HepG2 (cell line): ENCODE results near the gene PHB1. TPM values are rescaled to one million over a fixed set of nuclear protein-coding genes. Genes with fewer than 3 reads are reported as not detected.

ENCODE experiments used
- polyA plus RNA-seq, 8 experiments: library from polyadenylated mRNA; depleted of rRNA in 3 of 8; stranded (reverse) in 7 of 8; unstranded in 1 of 8; fragments of >200 nt; fragmentation: Illumina TruSeq in 4 of 8; extraction: Trizol in 4 of 8; gene quantifications; 2 replicates each; pipeline versions ENCODE4 v1.2.1 to v1.2.3, GENCODE V29; 2011 to 2016; ENCODE audit warnings: low read depth in 4 of 8, missing spikeins in 1 of 8, mixed read lengths in 1 of 8; ENCODE audit not compliant: insufficient read depth in 1 of 8
- small RNA-seq, 3 experiments: library from RNA; depleted of rRNA; stranded (forward); fragments of <200 nt; gene quantifications; one replicate each; pipeline ENCODE3, GENCODE V24; 2012; ENCODE audit warnings: low read depth in 2 of 3, low replicate concordance in 1 of 3; ENCODE audit not compliant: insufficient read length in 3 of 3, insufficient read depth in 2 of 3
- total RNA-seq, 5 experiments: library from RNA; depleted of rRNA; stranded (reverse); fragments of >200 nt; fragmentation: Illumina TruSeq; extraction: Trizol; gene quantifications; 2 replicates each; pipeline ENCODE4 v1.2.3, GENCODE V29; 2016; ENCODE audit warnings: low read depth in 1 of 5

Gene PHB1
- total and polyA plus RNA-seq, 2 of the 13 experiments (the other 11 are each of a cell fraction or from before 2014, with no cell fraction given) = 515 to 688 TPM

Small RNAs within 50 kb of the gene (small RNA-seq; reads per million reads assigned to genes)
- 0 reads per million in 3 experiments for gene RF00019

Other genes starting within 250 kb of the PHB1 start
- not detected in 2 replicates for gene GNGT2, start 204.3 kb downstream of the PHB1 start, total RNA-seq (2016; rRNA removed; fragmentation: Illumina TruSeq; extraction: Trizol)
- gene GNGT2, start 204.3 kb downstream of the PHB1 start, polyA plus RNA-seq (2011; rRNA removed) = not detected in 2 replicates
- gene ABI3, start 204.2 kb downstream of the PHB1 start, total RNA-seq (2016; rRNA removed; fragmentation: Illumina TruSeq; extraction: Trizol) = not detected in 2 replicates
- not detected in 2 replicates for gene ABI3, start 204.2 kb downstream of the PHB1 start, polyA plus RNA-seq (2011; rRNA removed)
- not detected in 2 replicates for gene PHOSPHO1, start 184.1 kb downstream of the PHB1 start, total RNA-seq (2016; rRNA removed; fragmentation: Illumina TruSeq; extraction: Trizol)
- not detected in 2 replicates for gene PHOSPHO1, start 184.1 kb downstream of the PHB1 start, polyA plus RNA-seq (2011; rRNA removed)
- gene ZNF652, start 52.6 kb downstream of the PHB1 start, total RNA-seq (2016; rRNA removed; fragmentation: Illumina TruSeq; extraction: Trizol) = 30.2 and 58.2 TPM in 2 replicates
- gene ZNF652, start 52.6 kb downstream of the PHB1 start, polyA plus RNA-seq (2011; rRNA removed) = 15.8 and 16.2 TPM in 2 replicates
- gene NGFR, start 80.4 kb upstream of the PHB1 start, total RNA-seq (2016; rRNA removed; fragmentation: Illumina TruSeq; extraction: Trizol) = 0.41 and 1.1 TPM in 2 replicates
- 1.8 and 2.7 TPM in 2 replicates for gene NGFR, start 80.4 kb upstream of the PHB1 start, polyA plus RNA-seq (2011; rRNA removed)
- gene NXPH3, start 161.0 kb upstream of the PHB1 start, total RNA-seq (2016; rRNA removed; fragmentation: Illumina TruSeq; extraction: Trizol) = 0.04 and 0.08 TPM in 2 replicates
- gene NXPH3, start 161.0 kb upstream of the PHB1 start, polyA plus RNA-seq (2011; rRNA removed) = 0.48 and 0.58 TPM in 2 replicates